ENCODE results near the gene LGSN.
"Not testable (repeated sequence)": the region's sequence is repeated elsewhere in the genome, so short reads cannot be mapped to it uniquely, and the experiment has no call there.

LGSN gene

DNA sequence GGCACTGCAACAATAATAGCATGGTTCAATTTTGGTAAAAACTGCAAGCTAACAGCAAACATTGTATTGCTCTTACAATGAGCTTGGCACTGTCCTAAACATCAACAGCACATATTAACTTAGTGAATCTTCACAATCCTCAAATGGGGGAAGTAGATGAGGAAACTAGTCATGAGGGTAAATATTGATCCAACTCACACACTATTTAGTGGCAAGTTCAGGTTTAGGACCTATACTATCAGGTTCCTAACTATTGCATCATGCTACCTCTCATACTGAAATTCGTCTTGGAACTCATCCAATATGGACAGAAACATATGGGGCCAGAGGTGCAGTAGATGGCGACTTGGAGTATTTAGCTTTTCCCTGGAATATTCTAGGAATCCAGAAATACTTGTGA lies 74.4 kb downstream of the LGSN start:
- DNase-seq (ENCODE audit: low read depth in 2 of 2, low spot score in 1 of 2) = no peak

DNA sequence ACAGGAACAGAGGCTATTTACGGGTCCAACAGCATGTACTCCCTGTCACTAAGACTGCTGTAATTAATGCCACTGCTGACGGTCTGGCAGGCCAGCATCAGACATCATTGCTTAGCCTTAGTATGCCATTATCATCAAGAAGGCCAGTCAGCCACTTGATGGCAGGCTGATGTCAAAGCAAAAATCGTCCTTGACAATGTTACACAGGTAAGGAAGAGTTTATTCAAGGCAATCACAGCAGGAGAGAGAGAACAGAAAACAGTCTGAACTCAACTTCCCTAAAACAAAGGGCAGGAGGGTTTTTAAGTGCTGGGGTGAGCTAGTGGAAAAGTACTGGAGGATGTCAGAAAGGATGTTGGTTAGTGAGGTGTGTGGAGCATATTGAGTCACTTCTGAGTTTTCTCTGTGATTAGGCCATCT lies 83.4 kb downstream of the LGSN start:
- no peak for DNase-seq (ENCODE audit: low read depth in 2 of 2, low spot score in 1 of 2)

DNA sequence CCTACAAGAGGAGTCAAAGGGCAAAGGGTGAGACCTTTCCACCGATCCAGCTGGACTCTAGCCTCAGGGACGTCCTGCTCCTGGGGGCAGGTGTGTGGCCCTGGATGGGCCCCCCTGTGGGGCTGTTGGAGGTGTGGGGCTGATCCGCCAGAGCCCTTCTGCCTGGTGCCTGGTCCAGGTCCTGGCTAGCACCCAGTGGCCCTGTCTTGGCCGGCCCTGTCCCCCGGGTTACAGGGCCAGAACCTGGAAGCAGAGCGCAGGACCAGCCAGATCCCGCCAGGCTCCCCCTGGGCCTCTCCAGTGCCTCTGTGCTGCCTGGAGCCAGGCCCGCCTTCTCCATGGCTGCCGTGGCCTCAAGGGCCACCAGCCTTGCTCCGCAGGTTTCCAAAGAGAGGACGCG lies 89.3 kb downstream of the LGSN start:
- DNase-seq (ENCODE audit: low read depth in 2 of 2, low spot score in 1 of 2) = not testable (repeated sequence)

DNA sequence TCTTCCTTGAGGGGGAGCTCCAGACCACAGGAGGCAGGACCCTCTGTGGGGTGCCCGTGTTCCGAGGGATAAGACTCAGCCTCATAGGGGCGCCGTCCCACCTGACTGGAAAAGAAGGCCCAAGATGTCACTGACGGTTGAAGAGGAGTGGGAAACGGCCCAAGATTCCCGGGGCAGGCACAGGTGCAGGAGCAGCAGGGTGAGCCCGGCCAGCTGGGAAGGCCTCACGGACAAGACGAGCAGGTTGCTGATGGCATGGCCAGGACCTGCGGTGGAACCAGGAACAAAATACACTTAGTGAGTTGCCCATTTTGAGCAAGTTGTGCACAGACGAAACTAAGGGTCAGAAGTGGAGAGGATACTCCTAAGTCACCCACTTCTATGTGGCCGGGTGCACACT lies 89.8 kb downstream of the LGSN start:
- DNase-seq (ENCODE audit: low read depth in 2 of 2, low spot score in 1 of 2) = not testable (repeated sequence)

DNA sequence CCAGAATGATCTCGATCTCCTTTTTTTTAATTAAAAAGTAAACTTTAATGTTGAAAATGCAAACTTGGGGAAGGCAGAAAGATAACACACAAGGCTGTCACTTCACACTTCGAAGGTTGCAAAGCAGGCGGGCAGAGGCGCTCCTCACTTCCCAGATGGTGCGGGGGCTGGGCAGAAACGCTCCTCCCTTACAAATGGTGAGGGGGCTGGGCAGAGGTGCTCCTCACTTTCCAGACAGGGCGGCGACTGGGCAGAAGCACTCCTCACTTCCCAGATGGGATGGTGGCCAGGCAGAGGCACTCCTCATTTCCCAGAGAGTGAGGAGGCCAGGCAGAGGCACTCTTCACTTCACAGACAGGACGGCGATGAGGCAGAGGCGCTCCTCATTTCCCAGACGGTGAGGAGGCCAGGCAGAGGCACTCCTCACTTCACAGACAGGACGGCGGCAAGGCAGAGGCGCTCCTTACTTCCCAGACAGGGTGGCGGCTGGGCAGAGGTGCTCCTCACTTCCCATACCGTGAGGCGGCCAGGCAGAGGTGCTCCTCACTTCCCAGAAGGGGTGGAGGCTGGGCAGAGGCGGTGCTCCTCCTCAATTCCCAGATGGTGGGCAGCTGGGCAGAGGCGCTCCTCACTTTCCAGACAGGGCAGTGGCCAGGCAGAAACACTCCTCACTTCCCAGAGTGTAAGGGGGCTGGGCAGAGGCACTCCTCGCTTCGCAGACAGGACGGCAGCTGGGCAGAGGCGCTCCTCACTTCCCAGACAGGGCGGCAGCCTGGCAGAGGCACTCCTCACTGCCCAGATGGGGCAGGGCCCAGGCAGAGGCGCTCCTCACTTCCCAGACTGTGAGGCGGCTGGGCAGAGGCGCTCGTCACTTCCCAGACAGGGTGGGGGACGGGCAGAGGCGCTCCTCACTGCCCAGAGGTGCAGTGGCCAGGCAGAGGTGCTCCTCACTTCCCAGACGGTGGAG lies 91.6 kb downstream of the LGSN start:
- not testable (repeated sequence) for DNase-seq (ENCODE audit: low read depth in 2 of 2, low spot score in 1 of 2)

DNA sequence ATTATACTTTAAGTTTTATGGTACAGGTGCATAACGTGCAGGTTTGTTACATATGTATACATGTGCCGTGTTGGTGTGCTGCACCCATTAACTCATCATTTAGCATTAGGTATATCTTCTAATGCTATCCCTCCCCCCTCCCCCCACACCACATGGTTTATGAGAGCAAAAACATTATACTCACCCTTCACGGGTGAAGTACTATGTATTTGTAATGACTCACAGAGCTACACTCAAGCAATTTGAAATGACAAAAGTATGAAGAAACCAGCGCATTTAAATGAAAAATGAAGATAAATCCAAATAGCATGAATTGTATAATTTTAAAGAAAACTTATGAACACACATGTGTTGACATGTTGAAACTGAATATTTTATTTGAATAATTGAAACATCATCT lies 93.8 kb downstream of the LGSN start:
- DNase-seq (ENCODE audit: low read depth in 2 of 2, low spot score in 1 of 2) = not testable (repeated sequence)

All from stimulated activated CD8-positive, alpha-beta memory T cell treated with anti-CD3 and anti-CD28 coated beads, Interleukin-4, amount 100 ng/mL, for 1 hour (primary cell).